ENCODE measurements around the gene MAD2L1BP.

Gene MAD2L1BP

GRCh38 chr6:43666196-43666920 is 30.7 kb downstream of the MAD2L1BP start:
- no peak for DNase-seq (ENCODE audit: low read depth in 2 of 2)

GRCh38 chr6:43667245-43668150 is 31.9 kb downstream of the MAD2L1BP start:
- peak; percentile 77 to 89 for DNase-seq (ENCODE audit: low read depth in 2 of 2)

- DNase-seq (ENCODE audit: low read depth in 2 of 2), result peak; percentile 28 to 39
Observed at GRCh38 chr6:43668151-43669028, 32.8 kb downstream of the MAD2L1BP start.

- no peak for DNase-seq (ENCODE audit: low read depth in 2 of 2)
Observed at GRCh38 chr6:43669050-43669921, 33.6 kb downstream of the MAD2L1BP start.

DNA sequence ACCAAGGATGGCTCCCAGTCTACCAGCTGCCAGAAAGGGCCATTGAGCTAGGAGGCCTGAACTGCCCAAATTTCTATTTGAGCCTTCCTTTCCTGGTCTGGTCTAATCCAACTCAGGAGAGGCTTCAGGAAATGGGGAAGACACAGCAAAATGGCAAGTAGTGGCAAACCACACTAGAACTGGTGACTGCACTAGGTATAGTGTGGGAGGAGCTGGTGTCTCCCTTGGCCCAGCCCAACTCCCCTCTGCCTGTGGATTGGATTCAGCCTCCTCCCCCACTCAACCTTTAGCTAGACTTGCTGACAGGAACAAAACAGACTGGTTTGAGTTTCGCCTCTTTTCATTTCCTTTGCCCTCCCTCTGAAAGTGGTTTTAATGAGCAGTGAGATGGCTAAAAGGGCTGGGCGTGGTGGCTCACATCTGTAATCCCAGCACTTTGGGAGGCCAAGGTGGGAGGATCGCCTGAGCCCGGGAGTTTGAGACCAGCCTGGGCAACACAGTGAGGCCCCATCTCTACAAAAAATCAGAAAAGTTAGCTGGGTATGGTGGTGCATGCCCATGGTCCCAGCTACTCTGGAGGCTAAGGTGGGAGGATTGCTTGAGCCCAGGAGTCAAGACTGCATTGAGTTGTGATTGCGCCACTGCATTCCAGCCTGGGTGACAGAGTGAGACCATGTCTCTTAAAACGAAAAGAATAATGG is 34.4 kb downstream of the MAD2L1BP start:
- peak in 1 of 2 donors; percentile 23 for DNase-seq (ENCODE audit: low read depth in 2 of 2)

GRCh38 chr6:43670623-43670986 is 35.0 kb downstream of the MAD2L1BP start:
- no peak for DNase-seq (ENCODE audit: low read depth in 2 of 2)

GRCh38 chr6:43671011-43671800 is 35.6 kb downstream of the MAD2L1BP start:
- no peak for DNase-seq (ENCODE audit: low read depth in 2 of 2)

DNA sequence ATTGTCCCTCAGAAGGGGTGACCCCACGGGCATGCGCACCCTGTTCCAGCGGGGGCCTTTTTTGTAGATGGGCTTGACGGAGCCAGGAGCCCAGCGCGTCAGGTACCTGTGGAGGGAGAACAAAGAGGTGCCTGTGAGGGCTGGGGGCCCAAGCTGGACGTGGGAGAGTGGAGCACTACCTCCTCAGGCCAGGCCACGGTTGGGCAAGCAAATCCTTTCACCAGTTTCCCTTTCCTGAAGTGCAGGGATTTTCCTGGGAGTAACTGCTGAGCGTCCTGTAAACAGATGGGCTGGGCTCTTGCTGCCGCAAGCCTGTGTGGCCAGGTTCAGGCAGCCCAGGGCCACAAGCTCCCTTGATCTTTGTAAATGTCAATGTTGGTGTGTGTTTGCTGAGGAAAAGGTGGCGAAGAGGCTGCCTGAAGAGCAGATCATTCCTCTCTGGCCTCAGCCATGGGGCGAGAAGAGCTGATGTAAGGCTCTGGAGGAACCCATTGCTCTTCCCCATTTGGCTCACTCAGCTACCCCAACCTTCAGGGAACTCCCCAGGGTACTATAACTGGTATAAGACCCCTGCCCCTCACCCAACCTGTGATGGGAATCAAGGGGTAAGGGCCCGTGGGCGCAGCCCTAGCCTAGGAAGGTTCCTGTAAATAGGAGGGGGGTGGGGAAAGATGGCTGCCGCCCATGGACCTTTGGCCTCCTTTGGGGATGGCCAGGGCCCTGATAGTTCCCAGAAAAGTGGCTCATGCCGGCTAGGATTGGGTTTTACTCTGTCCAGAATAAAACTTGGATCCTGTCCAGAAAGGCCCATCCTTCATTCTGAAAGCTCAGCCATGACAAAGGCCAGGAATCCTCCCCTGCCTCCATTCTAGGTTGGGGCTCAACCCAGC is 36.4 kb downstream of the MAD2L1BP start:
- DNase-seq (ENCODE audit: low read depth in 2 of 2), result no peak

DNA sequence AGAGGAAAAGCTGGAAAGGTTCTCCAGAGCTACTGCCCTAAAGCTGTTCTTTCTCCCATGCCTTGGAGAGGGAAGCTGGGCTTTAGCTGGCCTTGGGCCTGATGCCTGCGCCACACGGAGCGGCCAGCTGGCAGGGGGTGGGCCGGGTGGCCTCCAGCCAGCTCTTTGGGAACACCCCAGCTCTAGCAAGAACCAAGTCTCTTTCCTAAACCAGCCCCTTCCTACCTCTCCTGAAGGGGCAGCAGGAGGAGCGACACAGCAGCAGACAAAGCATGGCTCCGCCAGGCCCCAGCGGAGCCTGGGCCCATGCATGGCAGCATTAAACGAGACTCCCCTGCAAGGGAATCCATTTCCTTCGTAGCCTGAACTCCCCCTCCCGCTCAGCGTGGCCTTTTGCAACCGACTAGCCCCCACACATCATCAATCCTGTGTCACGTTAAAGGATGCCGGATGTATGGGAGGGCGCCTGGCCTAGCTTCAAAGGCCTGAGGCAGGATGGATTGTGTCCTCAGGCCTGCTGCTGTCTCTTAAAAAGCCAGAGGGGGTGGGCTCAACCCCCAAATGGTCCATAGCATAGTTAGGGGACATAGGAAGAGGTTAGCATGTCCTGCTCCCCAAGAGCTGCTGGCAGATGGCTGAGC is 37.9 kb downstream of the MAD2L1BP start:
- DNase-seq (ENCODE audit: low read depth in 2 of 2), result no peak

GRCh38 chr6:43674291-43674690 is 38.7 kb downstream of the MAD2L1BP start:
- no peak for DNase-seq (ENCODE audit: low read depth in 2 of 2)

- DNase-seq (ENCODE audit: low read depth in 2 of 2), result no peak
Observed at GRCh38 chr6:43674921-43675320, 39.3 kb downstream of the MAD2L1BP start.

DNA sequence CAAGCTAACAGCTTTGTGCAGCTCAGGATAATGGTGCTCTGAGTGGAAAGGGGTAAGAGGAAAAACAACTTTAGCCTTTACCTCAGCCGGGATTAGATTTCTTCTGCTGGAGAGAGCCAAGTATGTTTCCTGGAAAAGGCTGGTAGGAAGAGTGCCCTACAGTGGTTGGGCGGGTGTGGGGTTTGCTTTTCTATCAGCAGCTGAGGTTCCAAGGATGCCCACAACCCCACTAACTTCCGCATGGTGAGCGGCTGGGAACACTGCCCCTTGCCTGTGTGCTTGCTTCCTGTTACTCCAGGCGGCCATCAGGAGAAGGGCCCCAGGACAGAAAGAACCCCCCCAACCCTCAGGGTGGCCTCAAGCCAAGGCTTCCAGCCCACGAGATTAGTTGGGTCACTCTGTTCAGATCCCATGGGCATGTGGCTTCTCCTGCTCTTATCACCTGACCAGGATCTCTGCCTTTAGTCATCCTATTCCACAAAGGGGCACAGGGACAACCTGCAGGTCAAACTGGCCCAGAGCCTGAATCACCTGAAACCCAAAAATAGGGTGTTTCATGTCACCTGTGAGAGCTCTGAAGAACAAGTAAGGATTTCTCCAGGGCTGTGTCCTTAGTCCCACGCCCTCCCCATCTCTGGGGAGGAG is 41.4 kb downstream of the MAD2L1BP start:
- no peak for DNase-seq (ENCODE audit: low read depth in 2 of 2)

DNA sequence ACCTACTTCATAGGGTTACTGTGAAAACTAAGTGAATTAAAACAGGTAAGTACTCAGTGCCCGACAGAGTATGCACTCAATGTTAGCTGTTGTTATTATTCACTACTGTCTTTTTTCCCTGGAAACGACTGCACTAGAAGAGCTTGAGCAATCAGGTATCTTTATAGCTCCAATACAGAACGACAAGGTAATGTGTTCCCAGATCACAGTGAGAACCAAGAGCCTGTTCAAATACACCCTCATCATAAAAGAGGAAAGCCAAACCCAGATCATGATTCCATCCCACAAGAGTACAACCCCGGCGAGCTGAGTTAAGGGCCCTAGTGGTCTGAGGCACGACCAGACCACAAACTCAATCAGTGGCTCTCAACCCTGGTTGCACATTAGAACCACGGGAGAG is 42.1 kb downstream of the MAD2L1BP start:
- no peak for DNase-seq (ENCODE audit: low read depth in 2 of 2)

GRCh38 chr6:43678341-43678740 is 42.7 kb downstream of the MAD2L1BP start:
- DNase-seq (ENCODE audit: low read depth in 2 of 2), result no peak

DNA sequence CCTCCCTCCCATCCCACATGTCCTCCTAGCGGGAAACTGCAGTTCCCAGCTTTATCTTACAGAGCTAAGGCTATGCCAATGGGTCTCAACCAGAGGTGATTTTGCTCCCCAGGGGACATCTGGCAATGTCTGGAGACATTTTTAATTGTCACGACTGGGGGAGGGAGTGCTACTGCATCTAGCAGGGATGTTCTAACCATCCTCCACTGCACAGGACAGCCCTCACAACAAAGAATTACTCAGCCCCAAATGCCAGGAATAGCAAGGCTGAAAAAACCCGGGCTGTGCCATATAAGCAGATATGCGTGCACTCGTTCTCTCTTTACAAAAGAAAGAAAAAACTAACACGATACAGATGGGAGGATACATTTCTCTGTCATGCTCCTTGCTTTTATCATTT is 43.4 kb downstream of the MAD2L1BP start:
- no peak for DNase-seq (ENCODE audit: low read depth in 2 of 2)

DNA sequence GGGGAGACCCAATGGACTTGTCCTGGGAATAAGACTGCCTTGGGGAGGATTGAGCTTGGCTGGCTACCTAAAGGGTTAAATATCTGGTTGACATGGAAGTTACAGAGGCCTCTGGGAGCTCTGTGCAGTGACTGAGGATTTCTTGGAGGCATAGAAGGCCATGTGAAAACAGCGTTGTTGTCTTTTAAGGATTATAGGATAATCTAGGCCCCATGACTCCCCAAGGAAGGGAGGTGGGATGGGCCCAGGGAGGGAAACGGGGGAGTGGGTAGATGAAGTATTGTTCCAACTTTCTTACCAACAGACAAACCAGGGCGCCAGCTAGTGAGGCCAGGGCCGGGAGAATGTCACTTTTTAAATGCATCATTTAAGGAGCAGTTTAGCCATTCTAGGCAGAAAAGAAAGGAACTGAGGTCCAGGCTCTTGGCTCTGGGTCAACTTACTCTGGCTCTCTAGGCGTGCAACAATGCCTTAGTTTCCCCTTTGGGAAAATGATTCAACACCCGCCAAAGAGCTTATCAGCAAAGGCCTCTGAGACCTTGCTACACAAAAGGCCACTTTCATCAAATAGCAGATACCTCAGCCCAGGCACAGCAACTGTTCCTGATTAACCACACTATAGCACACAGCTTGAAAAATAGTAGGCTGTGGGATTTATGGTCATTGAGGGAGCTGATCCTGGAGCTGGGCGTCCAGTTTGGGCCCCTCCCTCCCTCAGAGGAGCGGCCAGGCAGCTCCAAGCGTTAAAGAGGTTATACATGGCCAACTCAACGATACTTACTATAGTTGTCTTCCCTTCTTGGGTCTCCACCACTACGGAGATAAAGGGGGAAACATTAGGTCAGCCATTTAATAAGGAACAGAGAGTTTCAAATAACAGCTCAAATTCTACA is 44.9 kb downstream of the MAD2L1BP start:
- no peak for DNase-seq (ENCODE audit: low read depth in 2 of 2)

DNA sequence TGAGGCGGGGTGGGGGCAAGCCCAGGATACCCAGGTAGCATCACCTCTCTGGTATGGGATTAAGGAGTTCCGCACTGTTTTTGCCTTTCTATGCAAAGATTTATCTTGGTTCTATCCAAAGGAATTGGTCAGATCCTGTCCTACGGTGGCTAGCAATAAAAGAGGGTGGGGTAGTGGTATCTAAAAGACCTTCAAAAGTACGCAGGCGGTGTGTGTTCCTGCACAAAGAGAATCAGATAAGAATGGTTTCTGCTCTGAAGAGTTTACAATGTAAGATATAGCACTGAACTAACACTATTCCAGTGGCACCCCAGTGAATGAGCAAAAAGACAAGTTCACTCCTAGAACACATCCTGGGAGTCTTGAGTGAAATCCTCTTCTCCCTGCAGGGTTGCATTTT is 45.7 kb downstream of the MAD2L1BP start:
- DNase-seq (ENCODE audit: low read depth in 2 of 2), result no peak

Measured in stimulated activated CD4-positive, alpha-beta T cell treated with anti-CD3 and anti-CD28 coated beads, Interleukin-4, amount 100 ng/mL, for 48 hours (primary cell).